HG02840 (cell line): ENCODE results near the gene IL6ST.
"Not testable (repeated sequence)": the region's sequence is repeated elsewhere in the genome, so short reads cannot be mapped to it uniquely, and the experiment has no call there.

Experiments
- ATAC-seq: cut with Tn5 transposase; IDR thresholded peaks from one replicate; pipeline ENCODE4 v1.9.1; 2021; ENCODE audit warnings: mild to moderate bottlenecking, moderate library complexity, moderate number of reproducible peaks; ENCODE audit not compliant: unreplicated experiment, low FRiP score

The IL6ST gene

GRCh38 chr5:55973296-55973695, 21.5 kb downstream of the IL6ST start:
- no peak for ATAC-seq

DNA sequence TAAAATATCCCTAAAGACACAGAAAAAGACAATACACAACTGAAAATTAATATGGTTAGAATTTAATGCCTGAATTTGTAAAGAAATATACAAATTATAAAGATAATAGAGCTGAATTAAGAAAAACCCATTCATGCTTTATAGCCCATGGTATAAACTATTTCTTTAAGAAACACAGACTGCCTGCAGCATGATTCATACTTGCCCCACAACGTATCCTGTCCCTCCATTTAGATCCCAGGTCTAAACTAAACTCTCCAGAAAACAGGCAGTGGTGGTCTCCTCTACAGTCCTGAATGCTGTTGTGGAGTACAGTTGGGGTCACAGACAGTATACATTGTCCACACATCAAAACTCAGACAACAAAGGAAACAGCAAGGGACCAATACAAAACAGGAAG, 24.8 kb downstream of the IL6ST start:
- no peak for ATAC-seq

- no peak for ATAC-seq
Observed at GRCh38 chr5:55966284-55966683, 28.5 kb downstream of the IL6ST start.

DNA sequence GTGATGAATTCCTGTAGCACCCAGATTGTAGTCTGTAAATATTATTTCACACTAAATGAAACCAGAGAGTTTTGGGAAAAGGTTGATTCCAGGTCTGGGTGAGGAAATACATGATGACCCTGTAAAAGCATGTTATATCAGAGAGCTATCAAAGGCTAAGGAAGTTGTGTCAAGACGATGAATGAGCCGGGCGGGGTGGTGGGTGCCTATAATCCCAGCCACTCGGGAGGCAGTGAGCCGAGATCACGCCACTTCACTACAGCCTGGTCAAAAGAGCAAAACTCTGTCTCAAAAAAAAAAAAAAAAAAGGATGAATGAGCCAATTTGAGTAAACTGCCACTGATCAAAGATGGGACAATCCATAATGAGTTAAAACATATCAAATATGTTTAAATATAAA, 29.2 kb downstream of the IL6ST start:
- ATAC-seq, result no peak

GRCh38 chr5:55960779-55961178, 34.0 kb downstream of the IL6ST start:
- no peak for ATAC-seq

DNA sequence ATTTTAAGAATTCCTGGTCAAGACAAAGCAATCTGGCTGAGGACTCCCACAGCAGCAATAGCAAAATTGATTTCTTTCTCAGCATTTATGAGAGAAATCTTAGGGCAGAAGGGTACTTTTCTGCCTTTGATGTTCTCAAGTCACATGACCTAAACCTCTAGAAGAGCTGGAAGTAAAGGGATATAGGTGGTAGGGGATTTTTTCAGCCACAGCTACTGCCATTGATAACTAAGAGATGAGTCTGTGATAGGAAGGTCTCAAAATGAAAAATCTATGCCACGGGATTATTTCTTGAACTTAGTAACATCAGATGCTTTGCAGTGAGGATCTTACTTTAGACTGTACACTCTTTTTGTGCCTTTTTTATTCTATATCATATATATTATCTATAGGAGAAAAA, 35.6 kb downstream of the IL6ST start:
- ATAC-seq, result no peak

DNA sequence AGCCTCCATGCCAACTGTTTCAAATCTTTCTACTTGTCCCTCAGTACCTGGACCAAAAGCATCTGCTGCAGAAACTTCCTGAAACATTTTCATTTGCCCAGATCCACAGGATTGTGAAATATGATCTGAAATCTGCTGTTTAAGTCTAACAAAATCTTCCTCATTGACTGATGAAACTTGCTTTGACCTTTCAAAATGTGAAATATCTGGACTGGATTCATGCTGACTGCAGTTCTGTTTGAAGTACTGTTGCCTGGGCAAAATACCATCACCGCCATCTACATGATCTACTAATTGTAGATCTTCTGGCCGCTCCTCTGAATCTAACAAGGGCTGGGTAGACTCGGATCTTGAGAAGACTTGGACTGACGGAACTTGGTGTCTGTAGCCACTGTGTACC, 53.6 kb downstream of the IL6ST start:
- ATAC-seq, result not testable (repeated sequence)

- ATAC-seq, result not testable (repeated sequence)
Observed at GRCh38 chr5:55937598-55937997, 57.2 kb downstream of the IL6ST start.

DNA sequence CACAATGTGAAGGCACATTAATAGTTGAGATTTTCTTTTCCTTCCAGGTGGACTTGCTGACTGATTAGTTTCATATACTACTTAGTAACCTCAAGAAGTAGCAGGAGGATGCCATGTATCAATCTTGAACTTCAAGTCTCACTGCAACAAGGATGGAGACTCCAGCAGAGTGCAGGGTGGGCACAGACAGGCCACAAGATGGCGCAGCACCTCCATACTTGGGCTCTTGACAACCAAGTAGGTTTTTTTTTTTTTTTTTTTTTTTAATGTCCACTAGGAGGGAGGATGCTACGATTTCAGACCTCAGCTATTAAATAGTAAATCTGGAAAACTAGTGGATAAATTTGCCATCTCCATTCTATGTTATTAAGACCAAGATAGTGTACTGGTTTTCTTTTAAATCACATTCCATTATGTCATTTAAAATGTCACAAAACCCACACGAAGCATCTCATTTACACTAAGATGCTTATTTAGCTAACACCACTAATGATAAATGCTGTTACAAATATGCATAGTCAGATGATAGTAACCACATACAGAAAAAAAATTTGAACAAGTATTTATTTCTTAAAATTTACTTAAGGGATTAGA, 58.6 kb downstream of the IL6ST start:
- peak; percentile 69 for ATAC-seq

DNA sequence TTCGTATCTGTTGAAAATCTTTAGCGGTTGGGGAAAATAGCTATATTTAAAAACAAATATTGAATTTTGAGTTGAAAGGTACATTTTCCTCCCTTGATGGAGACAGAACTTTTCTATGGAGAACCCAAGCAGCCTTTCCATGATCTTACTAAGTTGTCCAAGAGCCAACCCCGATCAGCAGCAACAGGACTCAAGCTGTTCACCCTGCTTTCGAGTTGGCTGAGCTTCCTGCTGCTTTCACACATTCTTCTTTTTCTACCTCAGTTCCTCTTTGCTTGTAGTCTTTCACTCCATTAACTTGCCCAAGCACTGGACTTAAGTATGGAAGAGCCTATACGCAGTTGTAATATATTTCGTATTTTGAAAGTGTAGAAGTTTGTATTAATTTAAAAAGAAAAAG, 59.4 kb downstream of the IL6ST start:
- no peak for ATAC-seq

DNA sequence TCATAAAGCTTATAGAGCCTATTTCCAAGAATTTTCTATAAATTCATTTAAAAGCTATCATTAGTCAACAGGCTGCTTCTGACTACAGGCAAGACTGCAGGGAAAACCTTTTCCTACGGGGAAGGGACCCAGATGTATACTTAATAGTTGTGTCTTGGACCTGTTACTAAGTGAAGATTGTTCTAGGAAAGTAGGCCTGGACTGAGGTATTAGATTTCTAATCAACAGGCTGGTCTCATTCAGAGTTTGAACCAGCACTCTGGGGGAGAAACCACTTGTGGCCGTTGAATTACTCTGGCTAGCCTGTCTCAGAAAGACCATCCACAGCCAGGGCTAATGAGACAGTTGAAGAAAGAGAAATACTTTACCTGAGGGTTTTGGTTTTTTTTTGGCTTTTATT, 60.0 kb downstream of the IL6ST start:
- no peak for ATAC-seq

DNA sequence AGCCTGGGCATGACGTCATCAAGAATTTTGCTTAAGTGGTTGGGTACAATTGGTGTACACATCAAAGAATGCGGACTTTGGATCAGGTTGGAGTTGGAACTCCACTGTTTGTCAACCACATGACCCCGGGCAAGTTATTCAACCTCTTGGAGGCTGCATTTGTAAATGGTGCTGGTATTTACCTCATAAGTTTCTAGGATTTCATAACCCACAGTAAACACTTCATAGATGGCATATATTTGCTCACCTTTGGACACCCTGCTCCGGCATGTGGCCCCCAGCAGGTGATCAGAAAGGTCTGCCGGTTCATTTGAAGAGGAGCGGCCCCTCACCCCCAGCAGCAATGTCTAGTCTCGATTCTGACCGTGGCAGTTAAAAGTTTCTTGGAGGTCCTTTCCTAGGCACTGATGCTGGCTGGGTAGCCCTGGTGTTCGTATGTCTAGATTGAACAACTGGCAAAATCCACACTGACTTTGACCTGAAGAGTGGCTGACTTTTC, 60.6 kb downstream of the IL6ST start:
- ATAC-seq, result no peak

DNA sequence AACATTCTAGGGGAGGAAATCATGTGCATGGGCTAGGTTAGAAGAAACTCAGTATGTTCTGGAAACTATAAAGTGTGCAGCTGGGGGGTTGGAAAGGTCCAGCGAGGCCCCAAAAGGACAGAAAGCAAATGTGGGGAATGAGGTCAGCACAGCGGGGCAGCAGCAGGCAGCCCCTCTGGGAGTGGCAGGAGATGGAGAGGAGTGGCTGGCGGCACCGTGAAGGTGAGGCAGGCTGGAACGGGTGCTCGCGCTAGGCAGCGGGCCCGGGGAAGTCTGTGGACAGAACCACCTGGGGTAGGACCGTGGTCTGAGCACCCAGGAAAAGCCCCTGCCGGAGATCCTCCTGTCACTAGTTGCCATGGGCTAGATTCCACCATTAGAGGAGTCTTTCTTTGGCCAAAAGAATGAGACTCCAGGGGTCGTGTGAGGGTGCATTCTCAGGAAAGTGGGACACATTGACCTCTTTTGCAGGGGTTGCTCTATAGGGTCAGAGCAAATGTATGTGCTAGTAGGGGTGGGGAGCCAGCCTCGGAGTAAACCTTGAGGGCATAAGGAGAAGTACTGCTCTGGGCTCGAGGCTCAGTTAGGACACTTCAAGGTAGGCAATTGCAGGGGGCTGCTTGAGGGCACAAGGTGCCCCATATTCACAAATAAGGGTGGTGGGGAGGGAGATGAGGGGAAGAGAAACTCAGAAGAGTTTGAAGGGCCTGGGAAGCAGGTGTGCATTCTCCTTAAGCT, 61.2 kb downstream of the IL6ST start:
- ATAC-seq, result no peak

- no peak for ATAC-seq
Observed at GRCh38 chr5:55932700-55933099, 62.1 kb downstream of the IL6ST start.

DNA sequence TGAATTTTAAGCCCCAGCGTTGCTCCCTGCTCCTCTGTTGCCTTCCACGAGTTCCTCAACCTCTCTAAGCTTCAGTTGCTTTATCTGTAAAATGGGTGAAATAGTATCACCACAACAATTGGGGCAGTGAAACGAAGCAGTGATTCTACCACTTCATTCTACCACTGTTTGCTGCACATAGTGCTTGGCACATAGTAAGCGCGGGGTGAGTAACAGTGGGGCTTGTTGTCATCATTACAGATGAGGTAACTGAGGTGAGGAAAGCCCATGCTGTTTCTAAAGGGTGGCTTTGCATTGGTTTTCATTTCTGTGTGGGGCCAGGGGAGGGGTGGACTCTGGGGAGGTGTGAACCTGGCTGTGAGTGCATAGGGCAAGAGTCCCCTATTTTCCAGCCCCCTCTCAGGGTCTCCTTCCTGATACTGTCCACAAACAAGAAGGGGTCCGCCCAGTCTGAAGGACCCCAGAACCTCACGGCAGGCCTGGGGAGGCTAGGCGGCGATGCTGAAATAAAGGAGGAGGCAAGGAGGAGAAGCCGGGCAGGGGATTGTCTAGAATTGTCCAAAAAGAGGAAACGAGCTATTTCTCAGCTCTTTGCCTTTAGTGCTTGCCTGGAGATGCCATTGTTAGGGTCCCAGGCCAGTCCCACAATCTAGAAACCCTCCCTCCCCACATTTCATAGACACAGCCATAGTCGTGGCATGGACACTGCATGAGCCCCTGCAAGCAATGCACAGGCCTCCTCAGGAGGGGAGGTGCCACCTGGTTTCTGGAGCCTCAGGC, 65.6 kb downstream of the IL6ST start:
- no peak for ATAC-seq

DNA sequence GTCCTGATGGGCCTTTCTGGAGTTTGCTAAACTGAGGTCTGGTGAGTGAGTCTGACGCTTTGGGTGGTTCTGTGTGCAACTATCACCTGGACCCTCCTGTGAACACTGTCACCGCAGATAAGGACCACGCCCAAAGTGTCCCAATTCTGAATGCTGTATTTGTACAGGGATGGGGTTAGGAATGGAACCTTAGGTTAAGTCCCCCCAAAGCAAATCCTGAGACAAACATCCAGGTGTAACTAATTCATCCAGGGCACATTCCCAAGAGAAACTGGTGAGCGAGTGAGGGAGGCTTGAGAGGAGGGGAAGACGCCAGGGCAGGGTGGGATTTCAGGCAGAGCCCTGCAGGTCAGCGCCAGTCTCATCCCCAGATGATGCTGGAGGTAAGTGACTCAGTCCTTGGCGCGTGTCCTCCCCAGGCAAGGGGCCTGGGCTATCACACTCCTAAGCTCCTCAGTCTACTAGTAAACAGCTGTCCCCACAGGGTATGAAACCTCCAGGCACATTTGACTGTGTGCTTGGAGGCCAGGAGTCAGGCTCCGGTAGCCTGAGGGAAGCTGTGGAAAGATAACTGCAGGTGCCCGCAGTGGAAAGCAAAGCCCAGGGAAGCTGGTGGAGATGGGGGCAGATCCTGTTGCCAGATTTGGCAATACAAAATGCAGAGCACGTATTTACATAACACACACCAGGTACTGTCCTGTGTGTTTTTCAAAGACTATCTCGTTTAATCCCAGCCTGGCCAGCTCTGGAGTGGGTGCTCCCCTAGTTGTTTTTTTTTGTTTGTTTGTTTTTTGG, 66.7 kb downstream of the IL6ST start:
- no peak for ATAC-seq

DNA sequence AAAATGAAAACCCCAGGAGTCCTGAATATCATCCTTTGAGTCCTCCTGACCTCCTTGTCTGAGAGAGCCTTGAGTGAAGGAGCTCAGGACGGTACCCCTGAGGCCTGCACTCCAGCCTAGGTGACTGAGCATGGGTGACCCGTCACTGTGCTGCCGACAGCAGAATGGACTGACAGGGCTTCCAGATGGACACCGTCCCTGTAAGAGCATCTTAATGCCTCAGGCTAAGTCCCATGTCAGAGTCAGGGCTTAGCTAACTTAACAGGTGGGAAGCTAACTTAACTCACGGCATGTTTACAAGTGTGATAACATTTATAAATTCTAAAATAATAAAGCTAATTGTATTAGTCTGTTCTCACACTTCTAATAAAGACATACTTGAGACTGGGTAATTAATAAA, 68.3 kb downstream of the IL6ST start:
- ATAC-seq, result no peak

GRCh38 chr5:55925712-55926111, 69.1 kb downstream of the IL6ST start:
- ATAC-seq, result no peak

- ATAC-seq, result no peak
Observed at GRCh38 chr5:55925181-55925580, 69.6 kb downstream of the IL6ST start.

DNA sequence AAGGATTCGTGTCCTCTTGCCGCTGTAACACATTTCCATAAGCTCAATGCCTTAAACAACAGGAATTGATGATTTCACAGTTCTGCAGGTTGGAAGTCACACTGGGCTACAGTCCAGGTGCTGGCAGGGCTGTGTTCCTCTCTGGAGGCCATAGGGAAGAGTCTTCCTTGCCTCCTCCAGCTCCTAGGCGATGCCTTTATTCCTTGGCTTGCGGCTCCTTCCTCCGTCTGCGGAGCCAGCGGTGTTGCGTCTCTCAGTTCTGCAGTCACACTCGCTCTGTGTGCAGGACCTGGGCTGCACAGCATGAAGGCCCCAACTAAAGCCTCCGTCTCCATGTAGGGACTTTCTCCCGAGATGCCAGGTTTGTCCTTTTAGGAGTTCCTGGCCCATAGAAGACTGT, 70.0 kb downstream of the IL6ST start:
- ATAC-seq, result no peak
